ENCODE data around the gene PON1.

The PON1 gene

GRCh38 chr7:95255691-95256090 lies 68.6 kb downstream of the PON1 start:
- DNase-seq (ENCODE audit: low read depth in 2 of 2), result no peak

- DNase-seq (ENCODE audit: low read depth in 2 of 2), result no peak
Observed at GRCh38 chr7:95253986-95254385, 70.3 kb downstream of the PON1 start.

GRCh38 chr7:95251966-95252365 lies 72.4 kb downstream of the PON1 start:
- no peak for DNase-seq (ENCODE audit: low read depth in 2 of 2)

- DNase-seq (ENCODE audit: low read depth in 2 of 2), result no peak
Observed at GRCh38 chr7:95250571-95250970, 73.8 kb downstream of the PON1 start.
